Right renal cortex interstitium (tissue), 3 donors: ENCODE data around the gene FARP2. TPM values are rescaled to one million over a fixed set of nuclear protein-coding genes. Genes with fewer than 3 reads are reported as not detected.
"Not testable (repeated sequence)": the region's sequence is repeated elsewhere in the genome, so short reads cannot be mapped to it uniquely, and the experiment has no call there.

Experiments
- DNase-seq, 3 donors: peaks; one replicate each; pipeline ENCODE4 v3.0.0-alpha.2; 2013; ENCODE audit warnings: low read depth in 3 of 3, low spot score in 2 of 3
- polyA plus RNA-seq, 3 donors: library from polyadenylated mRNA; unstranded; fragments of 120-200 nt; gene quantifications; one replicate each; pipeline ENCODE4 v1.2.1, GENCODE V29; 2013; ENCODE audit not compliant: insufficient read length in 3 of 3

The FARP2 gene, protein sequence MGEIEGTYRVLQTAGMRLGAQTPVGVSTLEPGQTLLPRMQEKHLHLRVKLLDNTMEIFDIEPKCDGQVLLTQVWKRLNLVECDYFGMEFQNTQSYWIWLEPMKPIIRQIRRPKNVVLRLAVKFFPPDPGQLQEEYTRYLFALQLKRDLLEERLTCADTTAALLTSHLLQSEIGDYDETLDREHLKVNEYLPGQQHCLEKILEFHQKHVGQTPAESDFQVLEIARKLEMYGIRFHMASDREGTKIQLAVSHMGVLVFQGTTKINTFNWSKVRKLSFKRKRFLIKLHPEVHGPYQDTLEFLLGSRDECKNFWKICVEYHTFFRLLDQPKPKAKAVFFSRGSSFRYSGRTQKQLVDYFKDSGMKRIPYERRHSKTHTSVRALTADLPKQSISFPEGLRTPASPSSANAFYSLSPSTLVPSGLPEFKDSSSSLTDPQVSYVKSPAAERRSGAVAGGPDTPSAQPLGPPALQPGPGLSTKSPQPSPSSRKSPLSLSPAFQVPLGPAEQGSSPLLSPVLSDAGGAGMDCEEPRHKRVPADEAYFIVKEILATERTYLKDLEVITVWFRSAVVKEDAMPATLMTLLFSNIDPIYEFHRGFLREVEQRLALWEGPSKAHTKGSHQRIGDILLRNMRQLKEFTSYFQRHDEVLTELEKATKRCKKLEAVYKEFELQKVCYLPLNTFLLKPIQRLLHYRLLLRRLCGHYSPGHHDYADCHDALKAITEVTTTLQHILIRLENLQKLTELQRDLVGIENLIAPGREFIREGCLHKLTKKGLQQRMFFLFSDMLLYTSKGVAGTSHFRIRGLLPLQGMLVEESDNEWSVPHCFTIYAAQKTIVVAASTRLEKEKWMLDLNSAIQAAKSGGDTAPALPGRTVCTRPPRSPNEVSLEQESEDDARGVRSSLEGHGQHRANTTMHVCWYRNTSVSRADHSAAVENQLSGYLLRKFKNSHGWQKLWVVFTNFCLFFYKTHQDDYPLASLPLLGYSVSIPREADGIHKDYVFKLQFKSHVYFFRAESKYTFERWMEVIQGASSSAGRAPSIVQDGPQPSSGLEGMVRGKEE
- polyA plus RNA-seq = 10 to 100 TPM; 47.9 to 63.7 (median 54.9) TPM

DNA sequence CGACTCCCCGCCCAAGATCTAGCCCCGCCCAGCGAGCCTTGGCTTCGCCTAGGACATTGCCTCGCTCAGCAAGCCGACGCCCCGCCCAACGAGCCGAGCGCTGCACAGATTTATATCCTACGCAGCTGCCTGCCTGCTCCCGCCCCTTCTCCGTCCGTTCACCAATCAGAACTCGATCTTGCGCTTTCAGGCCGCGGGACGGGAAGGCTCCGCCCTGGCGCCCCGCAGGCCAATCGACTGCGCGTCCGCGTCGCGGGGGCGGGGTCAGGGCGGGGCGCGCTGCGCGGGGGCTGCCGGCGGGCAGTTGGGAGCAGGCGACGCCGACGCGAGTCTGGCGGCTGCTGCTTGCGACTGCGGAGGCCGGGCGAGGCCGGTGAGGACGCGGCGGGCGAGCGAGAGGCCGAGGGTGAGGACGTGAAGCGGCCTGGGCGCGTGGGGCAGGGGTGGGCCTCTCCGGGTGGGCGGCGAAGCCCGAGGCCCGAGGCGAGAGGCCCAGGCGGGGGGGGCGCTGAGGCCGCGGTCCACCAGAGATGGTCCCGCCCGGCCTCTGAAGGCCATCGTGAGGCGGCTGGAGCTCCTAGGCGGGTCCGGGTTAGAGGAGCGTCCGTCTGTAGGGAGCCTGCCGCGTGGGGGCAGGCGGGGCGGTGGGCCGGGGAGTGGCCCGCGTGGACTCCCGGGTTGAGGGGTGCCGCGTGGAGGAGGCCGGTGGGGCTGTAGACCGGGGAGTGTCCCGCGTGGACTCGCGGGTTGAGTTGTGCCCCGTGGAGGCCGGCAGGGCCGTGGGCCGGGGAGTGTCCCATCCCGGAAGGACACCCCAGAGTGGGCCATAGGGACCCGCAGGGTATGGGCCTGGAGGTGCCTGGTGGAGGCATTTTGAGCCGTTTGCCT, at the start of gene FARP2:
FARP2 (plus strand) TSS at position 303 of the 888 bp plus-strand sequence. CDS start 16,823 bp downstream, outside the sequence.
- peak; percentile 88 to 97 (median 96) for DNase-seq

DNA sequence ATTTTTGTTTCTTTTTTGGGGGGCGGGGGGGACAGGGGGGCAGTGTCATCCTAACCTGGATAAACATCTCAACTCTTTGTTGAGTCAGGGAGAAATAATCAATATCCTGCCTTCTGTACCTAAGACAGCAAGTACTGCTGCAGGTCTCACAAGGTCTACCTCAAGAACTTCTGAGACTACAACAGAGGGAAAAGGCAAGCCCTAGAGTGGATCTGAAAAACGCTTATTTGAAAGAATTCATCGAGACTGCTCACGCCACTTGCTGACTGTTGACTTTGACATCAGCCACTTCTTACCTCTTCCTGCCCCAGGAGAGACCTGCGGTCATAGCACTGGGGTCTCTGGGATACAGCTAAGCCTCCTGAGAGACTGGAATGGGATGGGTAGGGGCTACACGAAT, 49.0 kb upstream of the FARP2 start:
- DNase-seq = no peak

DNA sequence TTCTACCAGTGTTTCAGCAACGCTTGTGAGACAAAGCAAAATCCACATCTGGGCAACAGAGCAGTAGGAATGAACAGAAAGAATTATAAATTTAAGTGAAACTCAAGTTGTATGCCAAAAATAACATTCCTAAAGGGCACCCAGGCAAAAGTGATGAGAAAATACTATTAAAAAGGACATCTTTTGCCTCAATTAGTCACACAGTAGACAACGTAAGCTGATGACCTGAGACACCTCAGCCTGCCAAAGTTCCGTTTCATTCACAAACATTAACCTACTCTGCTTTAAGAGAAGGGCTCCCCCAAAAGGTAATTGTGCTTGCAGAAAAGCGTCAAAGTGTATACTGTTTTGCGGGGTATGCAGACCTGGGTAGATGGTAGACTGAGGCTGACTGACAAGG, 47.8 kb upstream of the FARP2 start:
- DNase-seq = no peak

DNA sequence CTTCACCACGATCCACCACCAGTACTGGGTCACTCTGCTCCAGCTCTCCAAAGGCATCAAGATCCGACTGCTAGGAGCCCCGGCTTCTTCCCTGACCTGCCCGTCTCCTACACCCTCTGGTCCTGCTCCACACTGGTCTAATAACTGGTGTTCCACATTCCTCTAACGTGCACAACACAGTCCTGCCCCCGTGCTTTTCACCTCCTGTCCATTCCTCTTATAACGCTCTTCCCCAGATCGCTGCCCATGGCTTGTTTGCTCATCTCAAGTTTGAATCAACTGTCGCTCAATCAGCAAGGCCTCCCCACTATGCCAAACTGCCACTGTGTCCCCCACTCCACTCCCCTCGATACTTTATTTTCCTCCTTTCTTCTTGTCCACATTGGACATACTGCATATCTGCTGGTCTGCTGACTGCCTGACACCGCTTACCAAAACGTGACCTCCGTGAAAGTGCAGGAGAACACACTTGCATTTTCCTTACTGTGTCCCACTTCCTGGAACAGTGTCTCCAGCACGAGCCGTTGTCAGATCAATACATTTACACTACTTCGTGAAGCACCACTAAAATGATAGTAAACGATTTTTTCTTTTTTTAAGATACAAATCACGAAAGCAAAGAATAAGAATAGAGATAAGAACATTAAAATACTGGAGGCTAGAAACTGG, 47.1 kb upstream of the FARP2 start:
- DNase-seq = no peak

DNA sequence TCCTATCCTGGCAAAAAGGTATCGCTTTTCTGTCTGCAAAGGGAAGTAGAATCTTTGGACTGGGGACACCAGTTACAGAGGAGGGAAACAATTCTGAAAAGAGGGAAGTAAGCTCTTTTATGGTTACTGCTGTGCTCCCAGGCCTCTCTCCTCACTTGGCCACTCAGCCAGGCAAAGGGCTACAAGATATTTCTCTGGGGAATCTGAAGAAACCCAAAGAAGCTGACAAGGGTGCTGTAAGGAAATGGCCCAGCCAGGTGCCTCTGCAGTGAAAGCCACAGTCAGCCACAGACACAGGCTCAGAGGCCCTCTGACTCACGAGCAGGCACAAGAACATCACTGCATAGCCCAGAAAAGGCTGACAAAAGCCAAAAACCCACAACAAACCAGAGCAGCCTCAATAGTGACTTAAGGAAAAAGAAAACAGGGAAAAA, 46.4 kb upstream of the FARP2 start:
- no peak for DNase-seq

DNA sequence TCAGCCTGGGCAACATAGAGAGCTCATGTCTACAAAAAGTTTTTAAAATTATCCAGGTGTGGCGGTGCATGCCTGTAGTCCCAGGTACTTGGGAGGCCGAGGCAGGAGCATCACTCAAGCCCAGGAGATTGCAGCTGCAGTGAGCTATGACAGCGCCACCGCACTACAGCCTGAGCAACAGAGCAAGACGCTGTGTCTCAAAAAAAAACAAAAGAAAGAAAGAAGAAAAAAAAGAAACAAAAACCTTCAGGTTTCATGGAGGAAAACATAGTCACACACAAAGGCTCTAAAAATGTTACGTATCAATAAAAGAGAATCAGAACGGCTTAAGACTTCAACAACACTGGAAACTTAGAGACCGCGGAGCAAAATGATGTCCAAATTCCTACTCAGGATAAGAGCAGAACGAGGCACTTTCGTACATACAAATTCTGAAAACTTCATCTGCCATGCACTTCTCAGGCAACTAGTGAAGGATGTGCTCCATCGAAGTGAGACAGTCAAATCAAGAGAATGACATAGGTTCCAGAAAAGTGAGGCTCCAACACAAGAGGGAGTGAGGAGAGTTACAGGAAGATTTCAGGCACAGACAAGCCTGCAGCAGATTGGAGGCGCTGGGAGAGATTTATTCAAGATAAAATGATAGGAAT, 45.0 kb upstream of the FARP2 start:
- no peak for DNase-seq

DNA sequence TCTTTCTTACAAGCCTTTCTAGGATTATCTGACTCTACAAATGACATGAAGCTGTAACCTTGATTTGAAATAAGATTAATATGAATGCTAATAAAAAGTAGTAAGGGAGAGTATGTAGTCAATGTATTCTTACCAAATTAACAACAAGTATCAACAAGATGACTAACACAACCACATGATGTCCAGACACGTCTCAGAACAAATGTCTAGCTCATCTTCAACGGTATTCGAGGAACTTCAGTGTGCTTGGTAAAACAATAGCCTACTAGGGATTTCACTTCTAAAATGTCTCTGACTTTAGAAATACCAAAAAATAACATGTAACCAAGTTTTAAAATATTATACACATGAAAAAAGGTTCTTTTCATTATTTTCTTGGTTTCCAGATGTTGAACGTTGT, 44.0 kb upstream of the FARP2 start:
- DNase-seq = no peak

DNA sequence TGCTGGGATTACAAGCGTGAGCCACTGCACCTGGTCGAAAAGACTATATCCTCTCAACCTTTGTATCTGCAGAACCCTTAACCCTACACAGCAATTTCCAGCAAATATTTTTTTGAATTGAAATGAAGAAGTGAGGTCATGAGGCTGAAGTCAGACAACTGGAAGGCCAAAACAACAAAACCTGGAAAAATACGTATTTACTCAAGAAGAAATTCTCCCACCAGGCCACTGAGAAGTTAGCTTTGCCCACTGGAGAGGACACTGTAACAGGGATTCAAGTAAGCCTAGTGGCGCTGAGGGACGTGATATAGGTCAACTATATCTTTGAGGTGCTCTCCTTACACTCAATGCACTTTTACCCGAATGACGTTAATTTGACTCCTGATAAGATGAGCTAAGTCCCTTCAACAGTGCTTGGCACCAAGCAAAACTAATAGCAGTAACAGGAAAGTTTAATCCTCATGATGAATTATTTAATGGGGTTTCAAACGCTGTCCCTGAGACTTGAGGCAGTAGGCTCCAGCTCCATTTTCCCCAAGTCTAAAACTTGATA, 42.5 kb upstream of the FARP2 start:
- no peak for DNase-seq

DNA sequence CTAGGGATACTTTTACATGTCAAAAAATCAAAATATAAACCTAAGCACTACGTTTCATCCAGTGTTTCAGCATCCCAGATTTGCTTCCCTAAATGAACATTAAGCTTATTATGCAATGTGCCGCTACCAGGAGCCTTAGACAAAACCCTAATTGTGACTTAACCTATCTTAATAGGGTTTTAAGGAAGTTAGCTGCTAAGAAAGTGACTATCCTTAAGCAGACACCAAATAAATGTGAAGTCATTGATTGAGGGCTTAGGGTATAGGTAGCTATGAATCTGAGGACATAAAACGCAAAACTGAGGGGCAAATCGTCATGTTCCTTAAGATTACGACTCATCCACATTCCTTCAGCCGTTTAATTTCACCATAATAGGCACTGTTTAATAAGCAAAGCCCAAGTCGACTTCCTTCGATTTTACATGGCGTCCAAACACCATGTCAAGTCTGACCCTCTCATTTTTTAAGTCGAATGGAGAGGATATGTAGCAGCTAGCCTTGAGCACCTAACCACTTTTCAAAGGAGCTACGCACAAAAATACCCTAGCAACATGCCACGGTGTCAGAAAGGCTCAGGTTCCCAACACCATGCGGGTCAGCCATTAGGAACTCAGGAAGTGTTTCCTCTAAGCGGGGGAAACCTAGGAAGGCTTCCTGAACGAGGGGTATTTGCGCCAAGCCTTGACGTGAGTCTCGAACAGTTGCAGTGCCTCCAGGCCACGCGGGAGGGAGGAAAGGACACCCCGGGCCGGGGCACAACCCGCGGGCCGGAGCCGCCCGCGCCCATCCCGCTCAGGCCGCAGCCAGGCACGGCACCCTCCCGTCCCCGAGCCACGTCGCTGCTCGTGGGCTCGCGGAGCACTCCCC, 41.6 kb upstream of the FARP2 start:
- no peak for DNase-seq

DNA sequence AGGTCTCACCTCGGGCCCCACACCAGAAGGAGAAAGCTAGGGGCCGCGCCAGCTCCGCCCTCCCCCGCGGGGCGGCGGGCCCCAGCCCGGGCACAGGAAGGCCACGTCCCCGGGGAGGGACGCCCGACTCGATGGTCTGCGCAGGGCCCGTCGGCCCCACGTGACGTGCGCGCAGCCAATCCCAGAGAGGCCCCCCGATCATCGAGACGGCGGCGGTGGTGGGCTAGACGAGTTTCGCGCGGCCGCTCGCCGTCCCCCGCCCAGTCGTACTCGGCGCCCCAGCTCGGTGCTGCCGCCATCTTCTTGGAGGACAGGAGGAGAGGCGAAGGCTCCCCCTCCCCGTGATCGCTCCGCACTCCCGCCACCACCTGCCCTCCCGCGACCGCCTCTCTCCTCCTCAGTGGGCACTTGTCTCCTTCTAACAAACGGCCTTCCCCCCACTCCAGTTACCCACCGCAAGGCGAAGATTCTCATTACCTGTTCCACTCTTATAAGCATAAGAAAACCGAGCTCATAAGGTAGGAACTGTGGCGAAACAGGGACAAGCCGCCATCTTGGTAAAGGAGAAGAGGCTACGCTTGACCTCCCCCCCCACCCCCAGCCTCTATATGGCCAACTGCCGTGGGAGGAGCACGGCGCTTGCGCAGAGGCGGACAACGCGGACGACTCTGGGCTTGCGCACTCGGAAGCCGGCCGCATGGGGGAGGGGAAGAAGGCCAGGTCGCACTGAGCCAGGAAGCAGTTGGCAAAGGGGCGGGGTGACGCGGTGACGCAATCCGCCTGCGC, 40.8 kb upstream of the FARP2 start, which contains the start of gene HDLBP:
HDLBP (minus strand) TSS at position 580 of the 786 bp plus-strand sequence. CDS start 48,803 bp downstream, outside the sequence.
- peak; percentile 95 to 99 (median 98) for DNase-seq

DNA sequence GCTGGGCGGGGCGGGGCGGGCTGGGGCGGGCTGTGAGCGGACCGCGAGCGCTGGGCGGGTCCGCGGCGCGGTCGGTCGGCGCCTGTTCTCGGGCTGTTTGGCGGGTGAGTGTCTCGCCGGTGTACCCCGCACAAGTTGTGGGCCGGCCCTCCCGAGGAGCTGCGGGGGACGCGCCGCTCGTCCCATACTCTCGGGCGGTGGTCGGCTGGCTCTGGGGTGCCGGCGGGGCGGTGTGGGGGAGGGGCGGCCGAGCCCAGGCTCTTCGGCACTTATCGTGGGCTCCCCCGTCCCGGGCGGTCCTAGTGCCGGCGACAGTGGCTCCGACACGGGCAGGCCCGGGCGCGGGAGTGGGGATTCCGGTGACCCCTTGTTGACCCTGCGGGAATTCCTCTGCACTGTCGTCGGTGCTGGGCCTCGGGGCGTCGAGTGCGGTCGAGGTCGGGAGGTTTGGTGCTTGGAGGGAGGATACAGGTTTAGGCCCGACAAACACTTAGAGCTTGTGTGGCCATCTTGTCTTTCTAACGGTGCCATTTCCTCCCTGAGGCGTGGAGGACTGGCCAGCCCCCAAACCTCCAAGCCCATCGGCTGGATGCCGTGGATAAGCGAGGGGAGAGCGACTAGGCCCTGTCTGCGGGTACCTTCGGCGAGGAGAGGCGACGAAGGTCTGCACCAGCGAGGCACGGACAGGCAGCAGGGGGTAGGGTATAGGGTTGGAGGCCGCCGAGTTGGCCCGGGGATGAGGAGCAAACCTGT, 40.0 kb upstream of the FARP2 start, which contains the start of gene SEPTIN2:
SEPTIN2 (plus strand) TSS at position 47 of the 753 bp plus-strand sequence. CDS start 8,308 bp downstream, outside the sequence.
- DNase-seq = peak in 2 of 3 donors; percentile 60 to 69

DNA sequence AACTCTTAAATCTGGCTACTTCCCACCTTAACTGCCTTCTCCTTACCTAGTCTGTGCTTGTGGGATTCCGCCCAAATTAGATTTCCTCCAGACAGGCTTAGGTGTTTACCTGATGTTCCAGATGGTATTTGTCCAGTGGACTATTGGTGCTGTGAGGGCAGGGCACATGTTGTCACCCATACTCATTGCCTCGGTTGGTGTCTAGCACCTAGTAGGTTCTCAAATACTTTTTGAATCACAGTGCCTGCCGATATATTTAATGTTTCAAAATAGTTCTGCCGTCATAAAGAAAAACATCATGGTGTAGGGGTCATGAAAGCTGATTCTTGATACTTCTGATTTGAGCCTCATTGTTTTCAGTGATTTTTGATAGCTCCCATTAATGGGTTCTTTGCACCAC, 39.3 kb upstream of the FARP2 start:
- DNase-seq = no peak

DNA sequence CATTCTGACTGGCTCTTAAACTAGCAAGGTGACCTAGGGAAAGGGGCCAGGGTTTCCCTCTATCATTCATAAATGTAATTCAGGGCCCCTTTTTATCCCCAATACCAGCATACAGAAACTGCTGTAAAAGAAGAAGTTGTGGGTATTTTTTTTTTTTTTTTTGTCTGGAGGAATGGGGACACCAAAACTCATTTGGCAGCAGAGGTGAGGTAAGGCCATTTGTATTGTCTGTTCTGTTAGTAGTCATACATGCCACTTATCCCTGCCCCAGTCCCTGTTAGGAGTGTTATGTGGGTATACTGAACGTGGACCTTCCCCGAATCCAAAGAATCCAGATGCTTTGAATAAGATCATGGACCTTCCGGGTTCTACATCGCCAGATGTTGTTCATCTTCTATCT, 38.7 kb upstream of the FARP2 start:
- no peak for DNase-seq

DNA sequence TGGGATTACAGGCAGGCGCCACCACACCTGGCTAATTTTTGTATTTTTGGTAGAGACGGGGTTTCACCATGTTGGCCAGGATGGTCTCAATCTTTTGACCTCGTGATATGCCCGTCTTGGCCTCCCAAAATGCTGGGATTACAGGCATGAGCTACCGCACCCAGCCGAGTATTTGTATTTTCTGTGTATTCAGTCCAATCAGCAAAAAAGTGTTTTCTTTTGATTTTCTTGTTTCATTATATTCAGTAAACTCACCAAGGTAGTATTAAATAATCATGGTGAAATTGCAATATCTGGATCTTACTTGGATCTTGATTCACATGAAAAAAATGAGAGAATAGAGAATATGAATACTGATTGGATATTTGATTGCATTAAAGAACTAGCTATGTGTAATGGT, 37.3 kb upstream of the FARP2 start:
- DNase-seq = not testable (repeated sequence)

DNA sequence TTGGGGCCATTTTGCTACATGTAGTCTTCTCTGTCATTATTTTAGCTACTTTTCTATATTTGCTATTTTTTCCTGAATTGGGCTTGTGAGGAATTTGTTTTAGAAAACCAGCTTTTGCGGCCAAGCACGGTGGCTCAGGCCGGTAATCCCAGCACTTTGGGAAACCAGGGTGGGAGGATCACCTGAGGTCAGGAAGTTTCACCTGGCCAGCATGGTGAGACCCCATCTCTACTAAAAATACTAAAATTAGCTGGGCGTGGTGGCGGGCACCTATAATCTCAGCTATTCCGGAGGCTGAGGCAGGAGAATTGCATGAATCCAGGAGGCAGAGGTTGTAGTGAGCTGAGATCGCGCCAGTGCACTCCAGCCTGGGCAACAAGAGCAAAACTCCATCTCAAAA, 35.7 kb upstream of the FARP2 start:
- DNase-seq = no peak

DNA sequence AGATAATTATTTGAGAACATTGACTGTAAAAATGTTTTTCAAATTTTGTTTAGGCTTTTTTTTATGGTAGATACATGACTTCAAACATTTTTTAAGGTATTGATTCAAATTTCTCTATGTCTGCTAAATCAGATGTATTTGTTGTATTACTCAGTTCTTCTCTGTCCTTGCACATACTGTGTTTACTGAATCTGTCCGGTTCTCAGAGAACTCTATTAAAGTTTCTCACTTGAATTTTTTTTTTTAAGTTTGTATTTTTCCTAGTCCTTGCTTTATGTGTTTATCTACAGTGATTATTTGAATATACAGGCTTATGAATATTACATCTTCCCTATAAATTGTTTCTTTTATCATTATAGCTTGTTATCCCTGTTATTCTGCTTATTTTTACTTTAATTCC, 35.1 kb upstream of the FARP2 start:
- no peak for DNase-seq
